ENCODE measurements around the gene PLEKHS1. TPM values are rescaled to one million over a fixed set of nuclear protein-coding genes. Genes with fewer than 3 reads are reported as not detected.
"Not testable (repeated sequence)": the region's sequence is repeated elsewhere in the genome, so short reads cannot be mapped to it uniquely, and the experiment has no call there.

Gene PLEKHS1
- total RNA-seq, 1 donor from 2014 or later: not detected

- POLR2A ChIA-PET: interaction anchor here (0.8 kb wide), 1 partner anchor 293 kb away, joined by 6 read pairs; no protein-coding TSS in a partner anchor
- Mint-ChIP-seq H3K27ac (no peak overlapping the region), H3K4me1 (peaks cover 7% of the 10 kb centered on the region), H3K9me3 (no peaks in the 10 kb centered on the region), H3K27me3 (peaks cover 3% of the 10 kb centered on the region), H3K4me3 (no peak overlapping the region), H3K36me3 (ENCODE audit: low read depth) (no peaks in the 10 kb centered on the region)
- TF ChIP-seq, protein P1, sequence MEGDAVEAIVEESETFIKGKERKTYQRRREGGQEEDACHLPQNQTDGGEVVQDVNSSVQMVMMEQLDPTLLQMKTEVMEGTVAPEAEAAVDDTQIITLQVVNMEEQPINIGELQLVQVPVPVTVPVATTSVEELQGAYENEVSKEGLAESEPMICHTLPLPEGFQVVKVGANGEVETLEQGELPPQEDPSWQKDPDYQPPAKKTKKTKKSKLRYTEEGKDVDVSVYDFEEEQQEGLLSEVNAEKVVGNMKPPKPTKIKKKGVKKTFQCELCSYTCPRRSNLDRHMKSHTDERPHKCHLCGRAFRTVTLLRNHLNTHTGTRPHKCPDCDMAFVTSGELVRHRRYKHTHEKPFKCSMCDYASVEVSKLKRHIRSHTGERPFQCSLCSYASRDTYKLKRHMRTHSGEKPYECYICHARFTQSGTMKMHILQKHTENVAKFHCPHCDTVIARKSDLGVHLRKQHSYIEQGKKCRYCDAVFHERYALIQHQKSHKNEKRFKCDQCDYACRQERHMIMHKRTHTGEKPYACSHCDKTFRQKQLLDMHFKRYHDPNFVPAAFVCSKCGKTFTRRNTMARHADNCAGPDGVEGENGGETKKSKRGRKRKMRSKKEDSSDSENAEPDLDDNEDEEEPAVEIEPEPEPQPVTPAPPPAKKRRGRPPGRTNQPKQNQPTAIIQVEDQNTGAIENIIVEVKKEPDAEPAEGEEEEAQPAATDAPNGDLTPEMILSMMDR (IDR thresholded peaks at IDR 0.05): no peak
- intact Hi-C loops (cut with micrococcal nuclease): no loop called here
- no peak for ATAC-seq (ENCODE audit: low read depth)
- DNase-seq: no peak
- CTCF ChIA-PET: interaction anchor here (1.1 to 10.6 kb wide), 6 partner anchors 15 to 983 kb away, joined by 3 to 106 read pairs (median 4); no protein-coding TSS in a partner anchor
These were observed 51.5 kb downstream of the PLEKHS1 start for GRCh38 chr10:113802997-113803396.

- no peak for ATAC-seq (ENCODE audit: low read depth)
- peaks cover 9% of the 10 kb centered on the region for H3K27me3 Mint-ChIP-seq
- H3K4me3 Mint-ChIP-seq: no peak overlapping the region
- intact Hi-C loops (cut with micrococcal nuclease): no loop called here
- H3K4me1 Mint-ChIP-seq: peaks cover 7% of the 10 kb centered on the region
- CTCF ChIA-PET: no interaction called here
- TF ChIP-seq, protein P1 (IDR thresholded peaks at IDR 0.05): no peak
- no peaks in the 10 kb centered on the region for H3K9me3 Mint-ChIP-seq
- H3K27ac Mint-ChIP-seq: no peak overlapping the region
- POLR2A ChIA-PET: no interaction called here
- H3K36me3 Mint-ChIP-seq (ENCODE audit: low read depth): no peaks in the 10 kb centered on the region
- no peak for DNase-seq
These were observed 55.0 kb downstream of the PLEKHS1 start for GRCh38 chr10:113806503-113806902.

DNA sequence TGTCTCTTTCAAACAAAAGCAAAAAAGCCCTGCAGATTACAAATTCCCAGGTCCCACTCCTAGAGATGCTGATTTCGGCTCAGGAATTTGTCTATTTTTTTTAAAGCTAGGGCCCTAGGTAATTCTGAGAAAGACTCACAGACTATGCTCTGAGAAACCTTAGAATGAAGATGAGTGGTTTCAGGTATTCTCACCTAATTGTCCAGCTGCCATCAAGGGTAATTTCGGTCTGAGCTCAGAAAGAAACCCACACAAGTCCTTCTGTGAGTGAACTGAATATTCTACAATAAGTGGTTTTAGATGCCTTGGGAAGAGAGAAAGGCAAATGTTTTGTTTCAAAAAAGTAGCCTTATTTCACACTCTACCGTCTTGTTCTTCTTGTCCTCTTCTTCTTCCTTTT, 56.7 kb downstream of the PLEKHS1 start:
- Mint-ChIP-seq H3K4me1 (peaks cover 4% of the 10 kb centered on the region), H3K27ac (no peak overlapping the region), H3K27me3 (peaks cover 15% of the 10 kb centered on the region), H3K4me3 (no peak overlapping the region), H3K9me3 (no peaks in the 10 kb centered on the region), H3K36me3 (ENCODE audit: low read depth) (no peaks in the 10 kb centered on the region)
- intact Hi-C loops (cut with micrococcal nuclease): no loop called here
- TF ChIP-seq, protein P1 (IDR thresholded peaks at IDR 0.05): no peak
- ChIA-PET POLR2A (no interaction called here), CTCF (interaction anchor here (1.3 to 1.6 kb wide), 2 partner anchors 9 to 295 kb away, joined by 3 to 4 read pairs; no protein-coding TSS in a partner anchor)
- DNase-seq (no peak), ATAC-seq (ENCODE audit: low read depth) (no peak)

DNA sequence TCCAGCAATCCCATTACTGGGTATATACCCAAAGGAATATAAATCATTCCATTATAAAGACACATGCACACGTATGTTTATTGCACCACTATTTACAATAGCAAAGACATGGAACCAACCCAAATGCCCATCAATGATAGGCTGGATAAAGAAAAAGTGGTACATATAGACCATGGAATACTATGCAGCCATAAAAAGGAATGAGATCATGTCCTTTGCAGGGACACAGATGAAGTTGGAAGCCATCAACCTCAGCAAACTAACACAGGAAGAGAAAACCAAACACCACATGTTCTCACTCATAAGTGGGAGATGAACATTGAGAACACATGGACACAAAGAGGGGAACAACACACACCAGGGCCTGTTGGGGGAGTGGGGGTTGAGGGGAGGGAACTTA, 63.2 kb downstream of the PLEKHS1 start:
- ATAC-seq (ENCODE audit: low read depth); H3K4me1 Mint-ChIP-seq; H3K9me3 Mint-ChIP-seq; H3K36me3 Mint-ChIP-seq (ENCODE audit: low read depth); H3K27me3 Mint-ChIP-seq; DNase-seq; intact Hi-C loops (cut with micrococcal nuclease); POLR2A ChIA-PET; H3K27ac Mint-ChIP-seq; CTCF ChIA-PET; H3K4me3 Mint-ChIP-seq: not testable (repeated sequence)

GRCh38 chr10:113819989-113820388, 68.5 kb downstream of the PLEKHS1 start:
- H3K36me3 Mint-ChIP-seq (ENCODE audit: low read depth): no peaks in the 10 kb centered on the region
- intact Hi-C loops (cut with micrococcal nuclease): no loop called here
- DNase-seq (no peak), ATAC-seq (ENCODE audit: low read depth) (no peak)
- POLR2A ChIA-PET: no interaction called here
- H3K9me3 Mint-ChIP-seq: no peaks in the 10 kb centered on the region
- no peaks in the 10 kb centered on the region for H3K4me1 Mint-ChIP-seq
- no peak overlapping the region for H3K27ac Mint-ChIP-seq
- CTCF ChIA-PET: no interaction called here
- H3K4me3 Mint-ChIP-seq: no peak overlapping the region
- peaks cover 7% of the 10 kb centered on the region for H3K27me3 Mint-ChIP-seq
- TF ChIP-seq, protein P1 (IDR thresholded peaks at IDR 0.05): no peak

DNA sequence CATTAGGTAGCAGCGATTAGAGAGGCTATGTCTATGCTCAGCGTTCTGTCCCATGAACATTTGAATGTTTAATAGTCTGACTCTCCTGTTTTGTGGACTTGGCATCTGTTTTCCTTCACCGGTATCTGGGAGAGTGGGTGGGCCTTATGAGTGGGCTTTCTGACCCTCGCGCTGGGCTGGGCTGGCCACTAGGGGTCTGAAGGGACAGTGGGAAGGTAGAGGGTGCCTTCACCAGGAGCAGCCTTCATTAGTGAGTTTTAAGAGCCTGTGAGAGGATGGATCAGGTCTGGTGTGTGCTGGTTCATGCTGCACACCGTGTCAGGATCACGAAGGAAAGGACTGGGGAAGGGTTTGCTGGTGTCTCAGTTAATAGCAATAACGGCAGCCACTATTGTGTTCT, 69.0 kb downstream of the PLEKHS1 start:
- CTCF ChIA-PET: no interaction called here
- no peaks in the 10 kb centered on the region for H3K9me3 Mint-ChIP-seq
- no peak for ATAC-seq (ENCODE audit: low read depth)

DNA sequence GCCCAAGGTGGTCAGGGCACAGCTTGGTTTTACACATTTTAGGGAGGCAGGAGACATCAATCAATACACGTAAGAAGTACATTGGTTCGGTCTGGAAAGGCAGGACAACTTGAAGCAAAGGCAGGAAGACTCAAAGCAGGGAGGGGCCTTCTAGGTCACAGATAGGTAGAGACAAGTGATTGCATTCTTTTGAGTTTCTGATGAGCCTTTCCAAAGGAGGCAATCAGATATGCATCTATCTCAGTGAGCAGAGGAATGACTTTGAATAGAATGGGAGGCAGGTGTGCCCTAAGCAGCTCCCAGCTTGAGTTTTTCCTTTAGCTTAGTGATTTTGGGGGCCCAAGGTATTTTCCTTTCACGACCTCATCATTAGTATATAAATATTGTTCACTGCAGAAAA, 69.8 kb downstream of the PLEKHS1 start:
- CTCF ChIA-PET: interaction anchor here (1.0 kb wide), 1 partner anchor 22 kb away, joined by 3 read pairs; no protein-coding TSS in a partner anchor

More for the DNA sequence above, 69.0 kb downstream of the PLEKHS1 start:
- Mint-ChIP-seq H3K4me3 (no peak overlapping the region), H3K27me3 (peaks cover 7% of the 10 kb centered on the region), H3K4me1 (no peaks in the 10 kb centered on the region), H3K36me3 (ENCODE audit: low read depth) (no peaks in the 10 kb centered on the region), H3K27ac (no peak overlapping the region)
- POLR2A ChIA-PET: no interaction called here
- DNase-seq: no peak
- intact Hi-C loops (cut with micrococcal nuclease): no loop called here
- TF ChIP-seq, protein P1 (IDR thresholded peaks at IDR 0.05): no peak

More for the DNA sequence above, 69.8 kb downstream of the PLEKHS1 start:
- POLR2A ChIA-PET; H3K9me3 Mint-ChIP-seq; H3K4me3 Mint-ChIP-seq; H3K36me3 Mint-ChIP-seq (ENCODE audit: low read depth); H3K4me1 Mint-ChIP-seq; intact Hi-C loops (cut with micrococcal nuclease); ATAC-seq (ENCODE audit: low read depth); DNase-seq; H3K27me3 Mint-ChIP-seq; H3K27ac Mint-ChIP-seq: not testable (repeated sequence)

Data from activated B cell treated with CpG ODN at 0.5 μM for 24 hours (primary cell).